Coronary artery (tissue), 2 donors: ENCODE data around the gene TMEM131.

Experiments used
- DNase-seq: peaks from one replicate; pipeline ENCODE4 v3.0.0-alpha.2; 2017; ENCODE audit warnings: low spot score
- H3K27ac ChIP-seq, 2 donors: fragments of 200-600 bp; sonication (generic); one replicate each; pipeline ENCODE4 v1.5.1; 2016 to 2019
- H3K4me3 ChIP-seq: fragments of 200-600 bp; sonication (generic); 2 replicates; pipeline ENCODE4 v1.5.1; 2016; ENCODE audit warnings: mild to moderate bottlenecking, moderate library complexity
- TF ChIP-seq, protein P1 (sequence below): fragments of 200-600 bp; sonication (generic); IDR thresholded peaks from one replicate; pipeline ENCODE4 v1.5.1; 2019; ENCODE audit warnings: antibody characterized with exemption

Gene TMEM131

DNA sequence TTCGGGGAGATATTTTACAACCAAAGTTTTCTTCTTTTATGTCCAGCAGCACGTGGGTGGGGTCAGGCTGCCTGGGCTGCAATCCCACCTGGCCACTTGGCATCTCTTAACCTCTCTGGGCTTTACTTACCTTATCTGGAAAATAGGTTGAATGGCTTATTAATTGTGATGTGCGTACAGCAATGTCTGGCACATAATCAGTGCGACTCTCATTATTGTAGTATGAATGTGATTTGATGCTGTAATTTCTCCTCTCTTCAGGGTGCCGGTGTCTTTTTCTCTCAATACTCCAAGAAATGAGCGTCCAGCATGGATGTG, 284.4 kb downstream of the TMEM131 start:
- TF ChIP-seq, protein P1, sequence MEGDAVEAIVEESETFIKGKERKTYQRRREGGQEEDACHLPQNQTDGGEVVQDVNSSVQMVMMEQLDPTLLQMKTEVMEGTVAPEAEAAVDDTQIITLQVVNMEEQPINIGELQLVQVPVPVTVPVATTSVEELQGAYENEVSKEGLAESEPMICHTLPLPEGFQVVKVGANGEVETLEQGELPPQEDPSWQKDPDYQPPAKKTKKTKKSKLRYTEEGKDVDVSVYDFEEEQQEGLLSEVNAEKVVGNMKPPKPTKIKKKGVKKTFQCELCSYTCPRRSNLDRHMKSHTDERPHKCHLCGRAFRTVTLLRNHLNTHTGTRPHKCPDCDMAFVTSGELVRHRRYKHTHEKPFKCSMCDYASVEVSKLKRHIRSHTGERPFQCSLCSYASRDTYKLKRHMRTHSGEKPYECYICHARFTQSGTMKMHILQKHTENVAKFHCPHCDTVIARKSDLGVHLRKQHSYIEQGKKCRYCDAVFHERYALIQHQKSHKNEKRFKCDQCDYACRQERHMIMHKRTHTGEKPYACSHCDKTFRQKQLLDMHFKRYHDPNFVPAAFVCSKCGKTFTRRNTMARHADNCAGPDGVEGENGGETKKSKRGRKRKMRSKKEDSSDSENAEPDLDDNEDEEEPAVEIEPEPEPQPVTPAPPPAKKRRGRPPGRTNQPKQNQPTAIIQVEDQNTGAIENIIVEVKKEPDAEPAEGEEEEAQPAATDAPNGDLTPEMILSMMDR, result no peak
- H3K27ac ChIP-seq, result no peak overlapping the region
- DNase-seq, result no peak
- no peak overlapping the region for H3K4me3 ChIP-seq

DNA sequence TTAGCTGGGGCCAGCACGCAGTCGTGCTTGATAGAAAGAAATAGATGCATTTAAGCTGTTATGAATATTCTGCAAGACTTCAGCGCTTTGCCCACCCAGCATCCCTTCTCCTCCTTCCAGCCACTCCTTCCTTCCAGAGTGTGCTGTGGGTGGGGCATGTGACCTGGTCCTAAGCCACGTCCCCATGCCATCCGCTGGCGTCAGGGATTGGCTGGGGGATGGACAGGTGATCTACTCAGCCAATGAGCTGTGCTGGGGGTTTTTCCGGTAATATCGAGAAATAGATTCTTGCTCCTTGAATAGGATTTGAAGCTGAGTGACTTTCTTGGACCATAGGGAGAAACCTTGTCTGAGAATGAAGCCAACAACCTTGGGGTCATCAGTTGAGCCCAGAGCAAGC, 287.1 kb downstream of the TMEM131 start:
- Histone ChIP-seq H3K4me3 (no peak overlapping the region), H3K27ac (no peak overlapping the region)
- DNase-seq, result no peak
- TF ChIP-seq, protein P1, result no peak

DNA sequence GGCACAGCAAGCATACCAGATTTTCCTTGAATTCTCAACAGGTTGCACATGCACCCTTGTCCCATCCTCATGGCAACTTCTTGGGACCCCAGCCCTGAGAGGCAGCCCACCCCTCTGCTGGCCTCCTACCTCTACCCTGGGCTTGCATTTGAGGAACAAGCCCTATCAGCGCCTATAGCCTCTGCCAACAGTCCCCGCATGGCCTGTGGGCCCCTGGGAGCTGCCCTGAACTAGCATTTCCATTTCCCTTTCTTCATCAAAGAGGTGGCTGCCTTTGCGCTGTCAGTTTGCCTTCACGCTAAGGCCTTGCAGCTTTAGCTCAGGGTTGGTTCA, 287.7 kb downstream of the TMEM131 start:
- TF ChIP-seq, protein P1, result no peak

DNA sequence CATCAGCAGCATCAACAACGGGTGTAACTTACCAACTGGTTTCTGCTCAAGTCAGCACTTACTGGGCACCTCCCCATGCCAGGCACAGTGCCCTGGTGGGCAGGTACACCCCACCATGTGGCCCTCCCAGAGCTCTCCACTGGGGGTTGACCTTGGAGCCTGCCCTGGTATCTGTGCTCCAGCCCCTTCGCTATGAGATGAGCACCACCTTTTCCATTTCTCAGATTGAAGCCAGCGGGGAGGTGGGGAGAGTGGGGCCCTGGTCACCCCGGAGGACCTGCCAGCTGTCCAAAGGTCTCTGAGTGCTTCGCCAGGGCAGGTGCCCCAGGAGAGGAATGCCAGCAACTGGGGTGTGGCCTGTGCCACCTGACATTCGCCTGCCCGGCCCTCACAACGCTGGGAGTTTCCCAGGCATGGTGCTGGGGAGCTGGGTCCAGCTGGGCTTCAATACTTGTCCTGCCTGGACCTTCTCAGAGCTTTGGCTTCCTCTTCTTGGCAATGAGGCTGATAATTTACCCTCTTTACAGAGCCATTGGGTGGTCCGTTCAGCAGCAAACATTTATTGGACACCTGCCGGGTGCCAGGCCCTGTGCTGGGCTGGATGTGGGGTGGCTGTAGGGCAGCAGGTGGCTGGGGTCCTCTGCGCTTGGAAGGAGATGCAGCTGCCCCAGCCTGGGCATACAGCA, 288.2 kb downstream of the TMEM131 start:
- no peak for DNase-seq
- Histone ChIP-seq H3K27ac (no peak overlapping the region), H3K4me3 (no peak overlapping the region)
- TF ChIP-seq, protein P1, result no peak

More for the DNA sequence above, 287.7 kb downstream of the TMEM131 start:
- no peak overlapping the region for H3K27ac ChIP-seq
- DNase-seq, result no peak
- H3K4me3 ChIP-seq, result no peak overlapping the region

DNA sequence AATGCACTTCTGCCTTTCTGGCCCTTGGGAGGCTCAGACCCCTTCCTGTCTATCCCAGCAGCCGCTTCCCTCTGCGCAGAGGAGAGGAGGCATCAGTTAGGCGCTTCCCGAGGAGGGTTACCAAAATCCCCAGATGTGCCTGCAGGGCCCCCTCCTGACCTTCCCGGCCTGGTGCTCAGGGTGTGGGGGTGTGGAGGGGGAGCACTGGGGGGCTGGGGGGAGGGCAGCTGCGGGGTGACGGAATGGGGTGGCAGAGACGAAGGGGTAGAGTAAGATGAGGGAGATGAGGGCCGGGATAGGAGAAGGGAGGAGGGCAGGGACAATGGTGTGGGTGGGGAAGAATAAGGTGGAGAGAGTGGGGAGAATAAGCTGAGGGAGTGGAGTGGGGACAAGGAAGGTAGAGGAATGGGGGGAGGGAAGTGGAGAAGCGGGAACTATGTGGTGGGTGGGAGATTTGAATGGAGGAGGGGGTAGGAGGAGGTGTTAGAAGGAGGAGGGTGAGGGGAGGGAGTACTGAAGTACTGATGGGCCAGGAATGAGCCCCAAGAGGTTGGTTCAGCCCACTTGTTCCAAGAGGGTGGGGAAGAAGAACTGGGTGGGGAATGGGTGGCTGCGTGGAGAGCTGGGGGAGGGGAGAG, 288.9 kb downstream of the TMEM131 start:
- TF ChIP-seq, protein P1, result no peak
- H3K4me3 ChIP-seq, result no peak overlapping the region
- peak; percentile 58 for DNase-seq
- H3K27ac ChIP-seq, result no peak overlapping the region
